Suppressor macrophage (primary cell): ENCODE data around the gene DAGLB.
"Not testable (repeated sequence)": the region's sequence is repeated elsewhere in the genome, so short reads cannot be mapped to it uniquely, and the experiment has no call there.

Experiments
- DNase-seq, 4 experiments: peaks; one replicate each; pipeline ENCODE4 v3.0.0-alpha.2; 2020 to 2022
- total RNA-seq, 17 experiments: gene quantifications; one replicate each; lab custom pipeline; 2026; ENCODE audit warnings: mixed read lengths in 6 of 17, inconsistent platforms in 3 of 17; lab: John Stamatoyannopoulos, UW

DAGLB gene, protein sequence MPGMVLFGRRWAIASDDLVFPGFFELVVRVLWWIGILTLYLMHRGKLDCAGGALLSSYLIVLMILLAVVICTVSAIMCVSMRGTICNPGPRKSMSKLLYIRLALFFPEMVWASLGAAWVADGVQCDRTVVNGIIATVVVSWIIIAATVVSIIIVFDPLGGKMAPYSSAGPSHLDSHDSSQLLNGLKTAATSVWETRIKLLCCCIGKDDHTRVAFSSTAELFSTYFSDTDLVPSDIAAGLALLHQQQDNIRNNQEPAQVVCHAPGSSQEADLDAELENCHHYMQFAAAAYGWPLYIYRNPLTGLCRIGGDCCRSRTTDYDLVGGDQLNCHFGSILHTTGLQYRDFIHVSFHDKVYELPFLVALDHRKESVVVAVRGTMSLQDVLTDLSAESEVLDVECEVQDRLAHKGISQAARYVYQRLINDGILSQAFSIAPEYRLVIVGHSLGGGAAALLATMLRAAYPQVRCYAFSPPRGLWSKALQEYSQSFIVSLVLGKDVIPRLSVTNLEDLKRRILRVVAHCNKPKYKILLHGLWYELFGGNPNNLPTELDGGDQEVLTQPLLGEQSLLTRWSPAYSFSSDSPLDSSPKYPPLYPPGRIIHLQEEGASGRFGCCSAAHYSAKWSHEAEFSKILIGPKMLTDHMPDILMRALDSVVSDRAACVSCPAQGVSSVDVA
- total RNA-seq = 5.4 to 49.4 (median 28.1) reads per million in 17 experiments

GRCh38 chr7:6447581-6448199 lies at the start of gene DAGLB:
TSS of gene DAGLB (minus strand) at chr7:6447954. CDS start at chr7:6447842, 112 bp downstream.
- DNase-seq = peak; percentile 98 to 100 (median 98)

DNA sequence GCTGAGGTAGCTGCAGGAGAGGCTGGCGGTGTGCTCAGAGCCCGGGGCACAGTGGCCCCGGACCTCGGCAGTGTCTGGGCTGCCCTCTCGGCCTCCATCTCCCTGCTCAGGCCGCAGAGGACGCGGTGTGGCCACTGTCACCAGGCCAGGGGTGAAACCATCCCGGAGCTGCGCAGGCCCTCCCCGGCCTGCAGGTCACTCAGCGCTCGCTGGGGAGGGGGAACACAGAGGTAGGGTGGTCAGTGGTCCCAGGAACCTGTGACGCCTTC lies 49.8 kb upstream of the DAGLB start:
- no peak for DNase-seq

DNA sequence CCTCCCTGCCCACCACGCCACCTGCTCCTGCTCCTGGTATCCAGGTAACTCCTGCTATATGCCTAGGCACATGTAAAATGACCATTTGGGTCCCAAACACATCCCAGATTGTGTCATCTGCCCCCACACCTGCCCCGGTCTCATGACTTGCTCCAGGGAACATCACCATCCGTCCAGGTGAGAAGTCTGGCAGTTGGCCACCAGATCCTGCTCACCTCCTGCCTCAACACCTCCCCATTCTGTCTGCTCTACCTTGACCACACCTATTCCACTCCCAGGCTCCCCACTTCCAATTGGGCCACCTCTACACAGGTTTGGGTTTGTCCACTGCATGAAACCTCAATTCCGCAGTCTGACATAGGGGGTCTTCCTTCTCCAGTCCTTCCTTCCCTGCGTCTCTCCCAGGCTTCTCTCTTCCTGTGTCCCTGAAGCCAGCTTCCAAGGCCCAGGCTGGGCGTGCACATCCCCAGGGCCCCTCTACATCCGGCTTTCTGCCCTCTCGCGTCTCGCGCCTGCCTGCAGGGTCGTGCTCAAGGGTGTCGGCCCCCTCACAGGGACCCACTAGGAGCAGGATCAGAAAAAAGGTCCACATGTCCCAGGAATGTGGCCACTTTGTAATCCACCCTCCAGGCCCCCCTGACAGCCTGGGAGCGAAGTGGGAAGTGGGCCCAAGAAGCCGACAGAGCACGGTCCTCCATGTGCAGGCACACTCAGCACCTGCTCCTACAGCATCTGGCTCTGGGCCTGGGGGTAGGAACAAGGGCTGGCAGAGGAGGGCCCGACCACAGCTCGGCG lies 49.3 kb upstream of the DAGLB start:
- DNase-seq = no peak

GRCh38 chr7:6495597-6496262 lies 48.0 kb upstream of the DAGLB start:
- DNase-seq = no peak

GRCh38 chr7:6494365-6494764 lies 46.6 kb upstream of the DAGLB start:
- no peak for DNase-seq

- no peak for DNase-seq
Measured at GRCh38 chr7:6491194-6491593, 43.4 kb upstream of the DAGLB start.

DNA sequence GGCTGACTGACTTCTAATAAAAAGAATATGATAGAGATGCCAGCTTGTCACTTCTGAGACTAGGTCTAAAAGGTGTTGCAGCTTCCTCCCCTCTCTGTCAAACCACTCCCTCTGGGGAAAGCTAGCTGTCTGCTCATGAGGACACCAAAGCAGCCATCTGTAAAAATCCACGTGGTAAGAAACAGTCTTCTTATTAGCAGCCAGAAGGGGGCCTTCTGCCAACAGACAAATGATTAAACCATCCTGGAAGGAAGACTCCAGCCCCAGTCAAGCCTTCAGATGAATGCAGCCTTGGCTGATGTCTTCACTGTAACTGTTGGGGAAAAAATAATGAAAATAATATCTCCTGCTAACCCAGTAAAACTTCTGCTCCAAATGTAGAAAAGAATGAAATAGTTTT lies 41.9 kb upstream of the DAGLB start:
- DNase-seq = peak in 2 of 4 experiments; percentile 7

GRCh38 chr7:6487184-6487545 lies 39.4 kb upstream of the DAGLB start:
- no peak for DNase-seq

DNA sequence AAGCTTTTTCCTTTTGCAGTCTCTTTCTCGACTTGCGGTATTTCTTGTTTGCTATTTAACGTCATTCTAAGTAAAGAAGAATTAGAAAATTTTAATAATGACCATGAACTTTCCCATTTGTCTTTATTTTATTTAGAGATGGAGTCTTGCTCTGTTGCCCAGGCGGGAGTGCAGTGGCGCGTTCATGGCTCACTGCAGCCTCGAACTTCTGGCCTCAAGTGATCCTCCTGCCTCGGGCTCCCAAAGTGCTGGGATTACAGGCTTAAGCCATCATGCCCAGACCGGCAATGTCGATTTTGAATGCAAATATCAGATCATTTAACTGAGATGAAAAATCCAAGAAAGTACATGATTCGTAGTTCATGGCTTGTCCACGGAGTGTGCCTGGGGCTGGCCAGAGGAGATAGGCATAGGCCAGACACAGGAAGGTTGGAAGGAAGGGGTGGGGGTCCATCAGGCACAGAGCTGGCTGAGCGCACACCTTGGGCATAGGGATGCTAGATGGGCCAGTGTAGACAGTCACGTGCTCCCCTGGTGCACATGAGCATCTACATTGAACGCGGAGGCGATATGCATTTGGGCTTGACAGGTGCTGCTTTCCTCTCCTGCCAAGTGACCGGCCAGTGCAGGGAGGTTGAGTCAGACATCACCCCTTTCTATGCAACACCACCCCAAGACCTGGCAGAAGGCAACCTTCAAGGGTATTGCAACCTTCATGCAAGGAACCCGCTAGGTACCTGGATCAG lies 38.9 kb upstream of the DAGLB start:
- no peak for DNase-seq

- no peak for DNase-seq
Measured at GRCh38 chr7:6482743-6483119, 35.0 kb upstream of the DAGLB start.

DNA sequence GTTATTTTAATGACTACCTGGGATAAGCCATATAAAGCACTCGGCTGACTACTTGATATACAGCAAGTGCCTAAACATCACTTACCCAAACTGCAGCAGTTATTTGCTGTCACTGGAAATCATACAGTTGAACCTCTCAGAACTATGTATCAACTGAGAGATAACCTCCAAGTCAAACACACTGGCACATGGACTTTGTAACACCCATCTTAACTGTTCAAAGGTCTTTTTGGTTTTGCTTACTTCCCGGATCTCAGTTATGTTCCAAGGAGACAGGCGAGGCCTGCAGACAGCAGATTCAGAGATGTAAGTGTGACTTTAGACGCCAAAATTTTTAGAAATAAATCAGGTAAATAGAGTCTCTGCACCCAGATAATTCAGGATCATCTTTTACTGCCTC lies 34.6 kb upstream of the DAGLB start:
- no peak for DNase-seq

DNA sequence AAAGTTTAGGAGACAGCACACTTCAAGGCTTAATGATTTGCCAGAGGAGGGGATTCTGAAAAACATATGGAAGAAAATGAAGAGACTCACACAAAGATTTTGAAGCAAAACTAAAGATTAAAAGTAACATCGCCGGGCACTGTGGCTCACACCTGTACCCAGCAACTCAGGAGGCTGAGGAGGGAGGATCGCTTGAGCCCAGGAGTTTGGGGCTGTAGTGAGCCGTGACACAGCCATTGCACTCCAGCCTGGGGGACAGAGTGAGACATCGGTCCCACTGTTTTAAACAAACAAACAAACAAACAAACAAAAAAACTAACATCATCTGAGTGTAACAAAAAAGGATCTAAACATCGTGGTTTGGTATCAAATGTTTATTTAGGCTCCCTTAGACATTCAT lies 33.7 kb upstream of the DAGLB start:
- DNase-seq = no peak

- no peak for DNase-seq
Measured at GRCh38 chr7:6480323-6480660, 32.5 kb upstream of the DAGLB start.

DNA sequence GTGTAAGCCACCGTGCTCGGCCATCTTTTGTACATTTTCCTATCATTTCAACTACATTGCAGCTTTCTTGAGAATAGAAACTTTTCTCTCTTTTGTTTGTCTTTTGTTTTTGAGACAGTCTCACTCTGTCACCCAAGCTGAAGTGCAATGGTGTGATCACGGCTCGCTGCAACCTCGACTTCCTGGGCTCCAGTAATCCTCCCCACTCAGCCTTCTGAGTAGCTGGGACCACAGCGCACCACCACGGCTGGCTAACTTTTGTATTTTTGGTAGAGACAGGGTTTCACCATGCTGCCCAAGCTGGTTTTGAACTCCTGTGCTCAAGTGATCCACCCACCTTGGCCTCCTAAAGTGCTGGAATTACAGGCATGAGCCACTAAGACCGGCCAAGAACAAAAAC lies 31.3 kb upstream of the DAGLB start:
- no peak for DNase-seq

DNA sequence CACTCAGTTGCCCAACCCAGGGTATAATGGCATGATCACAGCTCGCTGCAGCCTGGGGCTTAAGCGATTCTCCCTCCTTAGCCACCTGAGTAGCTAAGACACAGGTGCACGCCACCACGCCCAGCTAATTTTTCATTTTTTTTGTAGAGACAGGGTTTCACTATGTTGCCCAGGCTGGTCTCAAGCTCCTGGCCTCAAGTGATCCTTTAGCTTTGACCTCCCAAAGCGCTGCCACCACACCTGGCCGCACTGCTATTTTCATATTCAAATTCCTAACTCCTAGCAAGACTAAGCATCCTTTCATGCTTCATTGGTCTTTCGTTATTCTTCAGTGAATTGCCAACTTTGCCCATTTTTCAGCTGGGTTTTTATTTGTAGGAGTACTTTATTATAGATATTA lies 30.4 kb upstream of the DAGLB start:
- DNase-seq = no peak

GRCh38 chr7:6477318-6477660 lies 29.5 kb upstream of the DAGLB start:
- DNase-seq = no peak

DNA sequence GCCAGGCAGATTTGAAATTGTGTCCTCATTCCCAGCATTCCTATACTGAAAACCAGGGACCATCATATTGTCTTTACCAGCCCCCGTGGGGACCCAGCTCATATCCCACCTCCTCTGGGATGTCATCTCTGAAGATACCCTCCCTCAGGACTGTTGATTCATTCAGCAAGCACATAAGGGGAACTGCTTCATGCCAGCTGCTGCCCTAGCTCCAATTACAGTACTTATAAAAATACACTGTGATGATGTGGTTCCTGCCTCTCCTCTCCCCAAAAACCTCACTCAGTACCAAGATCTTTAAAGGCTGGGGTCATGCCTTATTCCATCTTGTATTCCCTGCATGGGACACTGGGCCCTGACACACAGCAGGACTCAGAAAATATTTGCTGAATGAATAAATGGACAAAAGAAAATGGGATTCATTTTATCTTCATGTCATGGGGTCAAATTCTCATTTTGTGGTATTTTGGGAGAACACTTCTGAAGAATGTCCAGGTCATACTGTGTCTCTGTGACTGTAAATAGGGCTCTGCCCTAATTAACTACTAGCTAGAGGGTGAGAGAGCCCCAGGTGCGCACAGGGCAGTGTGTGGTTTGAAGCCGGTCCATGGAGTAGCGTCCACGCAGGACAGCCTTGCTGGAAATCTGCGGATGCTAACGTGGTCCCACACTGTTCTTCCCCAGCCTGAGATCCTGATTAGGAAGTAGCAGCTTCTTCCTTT lies 29.0 kb upstream of the DAGLB start:
- peak; percentile 17 to 42 (median 22) for DNase-seq

DNA sequence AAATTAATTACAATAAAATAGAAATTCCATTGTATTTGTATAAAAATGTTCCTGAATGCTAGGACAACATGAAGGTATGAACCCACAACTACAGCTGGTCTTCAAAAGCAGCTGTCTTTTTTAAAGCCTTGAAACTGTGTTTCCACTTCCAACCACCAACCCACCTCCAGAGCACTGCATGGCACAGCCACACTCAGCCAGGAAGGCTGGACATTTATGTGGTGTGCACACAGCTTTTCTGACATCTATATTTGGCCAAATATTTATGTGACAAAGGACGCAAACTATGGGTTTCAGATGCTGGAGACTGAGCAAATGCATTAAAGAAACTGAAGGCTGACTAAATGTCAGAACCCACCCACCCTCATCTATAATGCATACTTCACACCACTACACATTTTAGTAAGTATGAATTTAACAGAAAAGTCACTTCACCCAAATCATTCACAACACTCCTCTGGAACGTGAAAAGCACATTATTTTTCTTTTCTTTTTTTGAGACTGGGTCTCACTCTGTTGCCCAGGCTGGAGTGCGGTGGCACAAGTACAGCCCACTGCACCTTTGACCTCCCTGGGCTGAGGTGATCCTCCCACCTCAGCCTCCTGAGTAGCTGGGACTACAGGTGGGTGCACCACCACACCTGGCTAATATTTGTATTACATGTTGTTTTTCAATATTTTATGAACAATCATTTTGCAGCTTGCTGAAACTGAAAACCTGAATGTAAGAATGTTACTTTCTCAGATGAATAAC lies 27.9 kb upstream of the DAGLB start:
- DNase-seq = no peak

DNA sequence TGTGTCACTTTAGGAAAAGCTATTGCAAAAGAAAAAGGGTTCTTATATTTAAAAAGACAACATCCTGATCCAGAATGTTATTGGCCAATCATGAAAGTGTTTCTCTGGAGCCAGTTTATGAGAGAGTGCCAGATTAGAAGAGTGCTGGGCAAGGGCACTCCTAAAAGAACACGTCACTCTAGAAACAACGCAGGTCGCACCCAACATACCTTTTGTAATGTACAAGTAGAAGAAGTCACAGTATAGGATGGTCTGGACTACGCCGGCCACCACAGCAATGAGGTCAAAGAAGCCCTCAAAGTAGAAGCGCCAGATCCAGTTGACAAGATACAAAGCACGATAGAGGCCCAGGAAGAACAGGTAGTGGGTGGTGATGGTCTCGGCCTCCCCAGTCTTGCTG lies 18.1 kb upstream of the DAGLB start:
- no peak for DNase-seq

- DNase-seq = not testable (repeated sequence)
Measured at GRCh38 chr7:6463609-6464008, 15.9 kb upstream of the DAGLB start.
